GM12891 (cell line): ENCODE results near the gene NSUN6.

Experiments
- POLR2A ChIP-seq: IDR thresholded peaks from 2 replicates; pipeline ENCODE4 v1.6.1; 2011; ENCODE audit warnings: low read depth, low read length, control low read depth
- POLR2AphosphoS5 ChIP-seq: IDR thresholded peaks from 2 replicates; pipeline ENCODE4 v1.6.1; 2011; ENCODE audit warnings: low read depth, low read length, control low read depth
- TAF1 ChIP-seq: IDR thresholded peaks from 2 replicates; pipeline ENCODE4 v1.6.1; 2011; ENCODE audit warnings: low read depth, low read length, control low read depth

DNA sequence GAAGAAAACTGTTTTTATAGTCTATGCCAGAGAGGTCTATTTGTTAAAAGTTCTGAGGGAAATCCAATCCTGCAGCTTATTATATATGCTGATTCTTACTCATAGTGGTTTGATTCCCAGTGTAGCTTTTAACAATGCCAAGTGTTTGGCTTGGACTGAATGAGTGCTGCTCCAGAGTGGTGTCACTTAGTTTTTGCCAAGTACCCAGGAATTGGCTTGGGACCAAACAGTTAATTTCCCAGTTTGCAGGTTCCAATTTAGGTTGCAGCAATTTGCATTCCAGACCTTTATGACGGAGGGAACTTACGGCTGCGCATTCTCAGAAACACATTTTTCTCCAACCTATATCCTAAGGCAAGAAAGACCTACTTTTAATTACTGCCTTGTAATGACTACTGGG lies 32.4 kb downstream of the NSUN6 start:
- TF ChIP-seq POLR2A (no peak), POLR2AphosphoS5 (no peak), TAF1 (no peak)
